IPS-15b (cell line): ENCODE results near the gene MAPK8IP3.

Experiments used
- H3K27me3 ChIP-seq: one replicate; pipeline ENCODE4 v1.6.1; 2013; ENCODE audit warnings: low read length; ENCODE audit not compliant: control insufficient read depth, insufficient read depth
- H3K36me3 ChIP-seq: one replicate; pipeline ENCODE4 v1.6.1; 2013; ENCODE audit warnings: low read length; ENCODE audit not compliant: control insufficient read depth, insufficient read depth
- H3K4me1 ChIP-seq: one replicate; pipeline ENCODE4 v1.6.1; 2013; ENCODE audit warnings: mild to moderate bottlenecking, low read length; ENCODE audit not compliant: control insufficient read depth, insufficient read depth
- H3K4me3 ChIP-seq: one replicate; pipeline ENCODE4 v1.5.1; 2013; ENCODE audit warnings: low read depth, low read length
- H3K9ac ChIP-seq: one replicate; pipeline ENCODE4 v1.6.1; 2013; ENCODE audit warnings: low read depth, mild to moderate bottlenecking, low read length
- H3K9me3 ChIP-seq: one replicate; pipeline ENCODE4 v1.6.1; 2013; ENCODE audit warnings: mild to moderate bottlenecking, low read length; ENCODE audit not compliant: control insufficient read depth, insufficient read depth

MAPK8IP3 gene

GRCh38 chr16:1669698-1670097 is 36.3 kb upstream of the MAPK8IP3 start:
- H3K4me3 ChIP-seq, result no peak overlapping the region
- H3K36me3 ChIP-seq, result peaks cover 86% of the 10 kb centered on the region
- H3K27me3 ChIP-seq, result no peaks in the 10 kb centered on the region
- no peak overlapping the region for H3K9ac ChIP-seq
- no peaks in the 10 kb centered on the region for H3K9me3 ChIP-seq
- H3K4me1 ChIP-seq, result no peaks in the 10 kb centered on the region

- H3K9ac ChIP-seq, result no peak overlapping the region
- peaks cover 86% of the 10 kb centered on the region for H3K36me3 ChIP-seq
- H3K9me3 ChIP-seq, result no peaks in the 10 kb centered on the region
- no peaks in the 10 kb centered on the region for H3K4me1 ChIP-seq
- H3K4me3 ChIP-seq, result no peak overlapping the region
- no peaks in the 10 kb centered on the region for H3K27me3 ChIP-seq
Observed at GRCh38 chr16:1670371-1670770, 35.6 kb upstream of the MAPK8IP3 start.

GRCh38 chr16:1670866-1671265 is 35.1 kb upstream of the MAPK8IP3 start:
- no peaks in the 10 kb centered on the region for H3K9me3 ChIP-seq
- H3K4me3 ChIP-seq, result no peak overlapping the region
- H3K27me3 ChIP-seq, result no peaks in the 10 kb centered on the region
- no peaks in the 10 kb centered on the region for H3K4me1 ChIP-seq
- no peak overlapping the region for H3K9ac ChIP-seq
- peaks cover 86% of the 10 kb centered on the region for H3K36me3 ChIP-seq

DNA sequence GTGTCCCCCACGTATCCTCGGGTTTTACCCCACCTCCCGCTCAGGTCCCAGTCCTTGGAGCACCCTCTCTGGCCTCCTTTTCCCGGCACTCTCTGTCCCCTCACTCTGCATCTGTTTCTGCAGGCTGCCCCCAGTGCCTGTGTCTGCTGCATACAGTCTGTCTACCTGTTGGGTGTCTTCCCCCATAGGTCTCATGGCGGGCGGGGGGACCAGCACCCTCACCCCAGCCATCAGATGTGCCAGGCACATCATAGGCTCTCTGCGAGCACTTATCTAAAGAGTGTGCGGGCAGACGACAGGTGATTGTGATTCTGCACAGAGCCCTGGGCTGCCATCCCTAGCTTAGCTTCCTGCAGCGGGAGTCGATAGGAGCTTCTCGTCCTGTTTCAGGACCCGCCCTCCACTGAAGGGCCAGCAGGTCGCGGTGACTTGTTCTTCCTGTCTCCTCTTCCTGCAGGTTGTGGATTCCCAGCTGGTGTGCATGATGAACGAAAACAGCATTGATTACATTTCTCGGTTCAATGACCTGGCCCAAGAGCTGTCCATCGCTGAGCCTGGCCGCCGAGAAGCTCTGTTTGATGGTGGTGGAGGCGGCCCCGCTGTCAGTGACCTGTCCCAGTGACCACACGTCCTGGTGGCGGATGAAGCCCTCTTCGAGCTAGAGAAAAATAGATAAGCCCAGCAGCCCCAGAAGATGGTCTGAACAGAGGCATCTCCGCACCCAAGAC is 32.4 kb upstream of the MAPK8IP3 start:
- Histone ChIP-seq H3K9me3 (no peaks in the 10 kb centered on the region), H3K4me1 (no peaks in the 10 kb centered on the region), H3K4me3 (no peak overlapping the region), H3K36me3 (peaks cover 66% of the 10 kb centered on the region), H3K27me3 (no peaks in the 10 kb centered on the region), H3K9ac (no peak overlapping the region)

GRCh38 chr16:1674306-1674705 is 31.7 kb upstream of the MAPK8IP3 start:
- no peak overlapping the region for H3K9ac ChIP-seq
- H3K4me1 ChIP-seq, result no peaks in the 10 kb centered on the region
- no peak overlapping the region for H3K4me3 ChIP-seq
- H3K9me3 ChIP-seq, result no peaks in the 10 kb centered on the region
- H3K36me3 ChIP-seq, result peaks cover 61% of the 10 kb centered on the region
- no peaks in the 10 kb centered on the region for H3K27me3 ChIP-seq

DNA sequence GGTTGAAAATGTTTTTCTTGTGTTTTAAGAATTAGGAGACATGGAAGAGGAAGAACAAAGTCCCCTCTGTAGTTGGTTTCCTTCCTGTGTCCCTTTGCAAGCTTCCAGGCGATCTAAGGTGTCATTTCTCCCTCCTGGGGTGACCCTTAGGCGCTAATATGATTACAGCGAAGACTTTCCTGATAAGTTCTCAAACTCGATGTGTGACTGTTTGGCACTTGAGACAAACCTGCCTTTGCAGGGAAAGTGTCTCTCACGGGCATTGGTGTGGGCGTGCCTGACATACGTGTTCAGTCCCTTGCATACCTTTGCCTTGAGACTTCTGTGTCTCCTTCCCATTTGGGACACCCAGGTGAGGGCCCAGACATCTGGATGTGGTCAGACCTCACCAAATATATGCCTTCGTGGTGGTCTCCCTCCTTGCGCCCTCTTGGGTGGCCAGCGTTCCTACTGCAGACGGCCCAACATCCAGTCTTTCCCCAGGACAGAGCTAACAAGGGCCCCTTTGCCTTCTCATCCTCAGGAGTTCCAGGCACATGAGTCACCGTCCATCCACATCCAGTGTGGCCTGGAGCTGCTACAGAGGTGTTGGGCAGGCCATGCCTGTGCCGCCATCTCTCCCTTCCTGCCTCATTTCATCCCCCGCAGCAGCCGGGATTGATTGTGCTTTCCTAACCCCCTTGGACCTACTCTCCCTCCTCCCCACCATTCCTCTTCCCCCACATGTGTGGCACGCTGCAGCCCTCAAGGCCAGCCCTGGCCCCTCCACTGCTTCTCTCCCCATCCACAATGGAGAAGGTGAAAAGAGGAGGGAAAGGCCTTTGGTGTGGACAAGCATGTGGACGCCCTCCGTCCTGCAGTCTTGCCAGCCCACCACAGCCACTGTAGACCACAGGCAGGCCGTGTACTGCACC is 31.0 kb upstream of the MAPK8IP3 start:
- Histone ChIP-seq H3K27me3 (no peaks in the 10 kb centered on the region), H3K36me3 (peaks cover 56% of the 10 kb centered on the region), H3K9ac (no peak overlapping the region), H3K9me3 (no peaks in the 10 kb centered on the region), H3K4me1 (peaks cover 1% of the 10 kb centered on the region), H3K4me3 (no peak overlapping the region)

- Histone ChIP-seq H3K4me3 (no peak overlapping the region), H3K36me3 (peaks cover 45% of the 10 kb centered on the region), H3K9ac (no peak overlapping the region), H3K4me1 (peaks cover 8% of the 10 kb centered on the region), H3K9me3 (no peaks in the 10 kb centered on the region), H3K27me3 (no peaks in the 10 kb centered on the region)
Observed at GRCh38 chr16:1676661-1677060, 29.3 kb upstream of the MAPK8IP3 start.

DNA sequence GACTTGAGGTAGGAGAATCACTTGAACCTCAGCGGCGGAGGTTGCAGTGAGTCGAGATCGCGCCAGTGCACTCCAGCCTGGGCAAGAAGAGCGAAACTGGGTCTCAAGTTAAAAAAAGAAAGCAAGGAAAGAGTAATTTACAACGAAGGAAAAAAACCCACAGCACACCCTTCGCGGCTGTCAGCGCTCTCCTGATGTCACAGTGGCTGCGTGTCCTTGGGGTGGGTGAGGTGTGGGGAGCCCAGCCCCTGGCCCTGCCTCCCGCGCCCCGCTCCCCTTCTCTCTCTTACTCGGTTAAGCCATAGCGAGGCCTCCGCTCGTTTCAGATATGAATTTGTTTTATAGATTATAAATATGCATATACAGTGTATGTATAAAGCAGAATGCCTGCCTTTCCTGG is 28.7 kb upstream of the MAPK8IP3 start:
- Histone ChIP-seq H3K4me1 (peaks cover 8% of the 10 kb centered on the region), H3K4me3 (peak overlapping the region; percentile 37), H3K36me3 (peaks cover 38% of the 10 kb centered on the region), H3K27me3 (no peaks in the 10 kb centered on the region), H3K9ac (no peak overlapping the region), H3K9me3 (no peaks in the 10 kb centered on the region)

GRCh38 chr16:1677942-1678499 is 28.0 kb upstream of the MAPK8IP3 start, which contains the start of gene JPT2:
Gene JPT2, plus strand, starts transcription at chr16:1678279. Its CDS starts 34 bp downstream, at chr16:1678313.
- no peaks in the 10 kb centered on the region for H3K9me3 ChIP-seq
- H3K4me3 ChIP-seq, result peak within 1 kb of the TSS; percentile 91
- H3K4me1 ChIP-seq, result peaks cover 8% of the 10 kb centered on the region
- H3K9ac ChIP-seq, result peak within 1 kb of the TSS; percentile 85
- peaks cover 31% of the 10 kb centered on the region for H3K36me3 ChIP-seq
- H3K27me3 ChIP-seq, result no peaks in the 10 kb centered on the region

DNA sequence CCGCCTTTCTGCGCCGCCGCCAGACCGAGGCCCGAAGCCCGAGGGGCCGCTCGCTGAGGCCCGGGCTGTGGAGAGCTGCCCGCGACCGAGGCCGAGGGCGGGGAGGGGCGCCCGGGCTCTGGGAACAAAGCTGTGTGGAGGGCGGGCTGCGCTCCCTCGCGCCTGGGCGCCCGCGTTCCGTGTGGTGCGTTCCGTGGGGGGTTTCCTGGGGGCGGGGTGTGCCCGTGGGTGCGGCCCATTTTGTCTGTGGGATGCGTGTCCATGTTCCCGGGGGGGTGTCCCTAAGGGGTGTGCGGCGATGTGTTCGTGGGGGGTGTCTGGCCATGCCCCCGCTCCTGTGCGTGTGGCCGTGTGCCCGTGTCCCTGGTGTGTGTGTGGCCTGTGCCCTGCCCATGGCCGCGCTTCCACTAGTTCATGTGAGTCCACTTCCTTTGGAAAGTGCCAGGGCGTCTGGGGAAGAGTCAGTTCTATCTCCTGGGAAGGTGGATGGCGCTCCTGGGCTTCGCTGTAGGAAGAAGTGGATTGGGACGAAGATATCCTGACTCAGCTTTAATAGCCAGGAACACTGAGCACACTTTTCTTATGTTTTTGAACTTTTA is 27.4 kb upstream of the MAPK8IP3 start:
- peaks cover 27% of the 10 kb centered on the region for H3K36me3 ChIP-seq
- H3K9ac ChIP-seq, result peak overlapping the region; percentile 85
- H3K27me3 ChIP-seq, result no peaks in the 10 kb centered on the region
- H3K4me1 ChIP-seq, result peaks cover 8% of the 10 kb centered on the region
- H3K4me3 ChIP-seq, result peak overlapping the region; percentile 91
- no peaks in the 10 kb centered on the region for H3K9me3 ChIP-seq

DNA sequence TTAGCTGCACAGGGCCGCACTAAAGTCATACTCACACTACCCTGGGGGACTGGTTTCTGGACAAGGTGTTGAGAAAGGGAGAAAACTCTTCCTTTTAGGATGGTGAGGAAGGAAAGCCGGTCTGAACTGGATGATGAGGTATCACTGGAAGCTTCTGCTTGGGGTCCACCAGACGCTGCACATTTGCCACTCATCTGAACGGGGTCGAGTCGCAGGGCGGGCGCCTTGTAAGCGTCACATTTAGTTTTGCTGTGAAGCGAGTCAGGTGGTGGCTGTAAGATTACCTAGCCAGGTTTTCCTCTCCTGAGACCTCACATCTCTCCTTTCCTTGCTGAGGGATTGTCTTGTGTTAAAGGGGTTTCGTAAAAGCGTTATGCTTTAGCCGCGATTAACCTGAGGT is 25.6 kb upstream of the MAPK8IP3 start:
- H3K36me3 ChIP-seq, result peaks cover 10% of the 10 kb centered on the region
- H3K4me1 ChIP-seq, result peaks cover 8% of the 10 kb centered on the region
- H3K9ac ChIP-seq, result peak overlapping the region; percentile 8
- no peaks in the 10 kb centered on the region for H3K9me3 ChIP-seq
- H3K27me3 ChIP-seq, result no peaks in the 10 kb centered on the region
- peak overlapping the region; percentile 91 for H3K4me3 ChIP-seq
